HTERT RPE-1 (cell line): Measurements from ENCODE around the gene TGM1.
"Not testable (repeated sequence)": the region's sequence is repeated elsewhere in the genome, so short reads cannot be mapped to it uniquely, and the experiment has no call there.

ENCODE experiments used
- in situ Hi-C: fragments of 300-500 bp; cut with MboI; formaldehyde crosslinking; loops from 4 replicates; pipeline ENCODE4 v1.14.3; 2020; ENCODE audit warnings: low sequenced_read_pairs

The TGM1 gene

DNA sequence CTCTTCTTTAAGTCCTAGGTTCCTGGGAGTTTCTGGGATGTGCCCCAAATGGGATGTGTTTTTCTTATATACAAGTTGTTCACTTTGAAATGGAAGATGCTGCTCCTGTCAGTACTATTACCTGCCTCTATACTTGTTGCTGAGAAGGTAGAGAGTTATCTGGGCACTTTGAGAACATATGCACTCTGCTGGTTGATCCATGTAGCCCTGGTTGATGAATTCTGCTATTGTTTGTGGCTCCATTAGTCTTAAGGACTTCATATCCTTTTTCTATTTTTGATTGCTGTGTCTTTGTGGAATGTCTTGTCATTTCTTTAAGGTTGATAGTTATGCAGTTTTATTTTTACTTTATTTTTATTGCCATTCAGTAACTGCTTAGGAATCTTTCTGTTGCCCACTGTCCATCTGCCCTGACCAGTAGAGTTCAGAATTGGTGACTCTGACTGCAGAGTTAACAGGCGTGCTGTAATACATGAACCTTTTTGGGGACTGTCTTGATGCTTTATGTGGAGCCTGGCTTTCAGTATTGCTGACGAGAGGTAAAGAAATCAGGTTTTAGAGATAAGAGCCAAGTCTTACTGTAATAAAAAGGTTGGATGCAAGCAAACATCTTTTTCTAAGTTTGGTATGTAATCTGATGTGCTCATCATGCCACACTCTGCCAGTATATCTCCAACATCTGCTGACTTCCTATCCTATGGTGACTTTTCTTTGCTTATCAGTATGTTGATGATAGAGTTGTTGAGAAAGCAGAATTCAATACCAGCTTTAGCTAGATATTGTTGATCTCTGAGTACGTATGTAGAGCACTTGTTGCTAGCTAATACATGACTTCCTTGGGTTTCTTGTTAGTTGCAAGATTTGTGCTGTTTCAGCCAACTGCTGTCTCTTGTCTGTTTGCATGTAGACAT lies 28.6 kb downstream of the TGM1 start:
- in situ Hi-C loops = no loop called here

DNA sequence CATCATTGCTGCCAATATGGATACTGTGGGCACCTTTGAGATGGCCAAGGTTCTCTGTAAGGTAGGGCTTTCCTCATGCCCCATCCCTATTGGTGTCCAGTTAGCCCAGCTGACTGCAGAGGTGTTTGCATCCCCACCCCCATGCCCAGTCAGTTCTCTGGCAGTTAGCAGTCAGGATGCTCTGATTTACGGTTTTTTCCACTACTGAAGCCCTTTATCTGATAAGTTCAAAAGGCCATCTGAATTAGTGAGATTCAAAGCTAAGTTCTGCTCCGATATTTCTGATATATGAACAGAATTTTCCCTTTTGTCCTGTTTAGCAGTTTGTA lies 29.5 kb downstream of the TGM1 start:
- in situ Hi-C loops = no loop called here

DNA sequence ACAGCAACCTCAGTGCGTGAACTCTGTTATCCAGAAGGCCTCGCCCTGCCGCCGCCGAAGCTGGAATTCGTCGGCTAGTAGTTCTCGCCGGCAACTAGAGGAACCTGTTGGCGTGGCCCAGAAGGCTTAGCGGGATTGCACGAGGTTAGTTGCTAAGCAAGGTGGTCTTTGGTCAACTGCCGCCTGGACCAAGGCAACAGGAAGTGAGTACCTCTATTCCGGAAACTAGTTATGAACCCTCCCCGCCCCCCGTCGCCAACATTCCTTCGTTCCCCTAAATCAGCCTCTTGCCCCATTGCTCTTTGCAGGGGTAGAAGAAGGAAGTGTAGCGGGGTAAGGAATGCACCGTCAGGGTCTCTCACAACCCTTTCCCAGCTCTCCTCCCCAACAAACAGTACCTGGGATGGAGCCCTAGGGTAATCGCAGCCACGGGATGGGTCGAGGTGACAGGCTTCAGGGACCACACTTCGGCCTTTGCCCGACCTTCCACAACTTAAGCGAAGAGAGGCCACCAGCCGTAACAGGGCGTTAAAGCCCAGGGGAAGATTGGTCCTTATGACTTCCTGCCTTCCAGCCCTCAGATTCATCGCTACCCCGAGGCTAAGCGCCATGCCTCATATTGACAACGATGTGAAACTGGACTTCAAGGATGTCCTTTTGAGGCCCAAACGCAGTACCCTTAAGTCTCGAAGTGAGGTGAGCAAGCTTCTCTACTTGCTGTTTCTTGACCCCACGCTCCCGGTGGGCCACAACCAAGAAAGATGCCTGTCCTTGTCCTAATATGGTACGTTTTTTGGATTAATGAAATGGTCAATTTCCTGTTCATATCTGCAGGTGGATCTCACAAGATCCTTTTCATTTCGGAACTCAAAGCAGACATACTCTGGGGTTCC lies 30.1 kb downstream of the TGM1 start, which contains the start of gene GMPR2:
GMPR2 (plus strand) TSS at position 285 of the 893 bp plus-strand sequence; CDS start at position 610, 325 bp downstream.
- in situ Hi-C loops = no loop called here

DNA sequence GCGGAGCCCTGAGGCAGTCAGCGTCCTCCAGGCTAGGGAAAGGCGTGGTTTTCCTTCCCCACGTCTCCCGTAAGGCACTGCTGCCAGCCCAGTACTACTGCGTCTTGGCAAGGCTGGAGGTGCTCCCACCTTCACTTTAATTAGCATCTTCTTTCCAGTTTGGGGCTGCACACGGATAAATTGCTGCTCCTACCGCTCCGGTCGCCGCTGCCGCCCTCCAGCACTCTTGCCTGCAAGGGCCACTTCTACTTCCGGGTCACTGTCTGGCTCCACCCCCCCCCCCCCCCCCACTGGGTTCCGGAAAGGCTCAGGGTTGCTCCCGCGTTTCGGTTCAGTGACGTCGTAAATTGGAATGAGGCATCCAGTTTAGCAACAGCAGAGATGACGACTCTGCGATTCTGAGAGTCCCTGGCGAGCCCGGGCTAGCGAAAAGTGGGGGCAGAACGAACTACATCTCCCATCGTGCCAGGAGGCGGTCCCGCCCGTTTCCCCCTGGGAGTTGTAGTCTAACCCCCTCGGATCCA lies 30.8 kb downstream of the TGM1 start, which contains the start of gene NEDD8:
NEDD8 (minus strand) TSS at position 247 of the 524 bp plus-strand sequence; CDS start at position 147, 100 bp downstream.
- in situ Hi-C loops = no loop called here

DNA sequence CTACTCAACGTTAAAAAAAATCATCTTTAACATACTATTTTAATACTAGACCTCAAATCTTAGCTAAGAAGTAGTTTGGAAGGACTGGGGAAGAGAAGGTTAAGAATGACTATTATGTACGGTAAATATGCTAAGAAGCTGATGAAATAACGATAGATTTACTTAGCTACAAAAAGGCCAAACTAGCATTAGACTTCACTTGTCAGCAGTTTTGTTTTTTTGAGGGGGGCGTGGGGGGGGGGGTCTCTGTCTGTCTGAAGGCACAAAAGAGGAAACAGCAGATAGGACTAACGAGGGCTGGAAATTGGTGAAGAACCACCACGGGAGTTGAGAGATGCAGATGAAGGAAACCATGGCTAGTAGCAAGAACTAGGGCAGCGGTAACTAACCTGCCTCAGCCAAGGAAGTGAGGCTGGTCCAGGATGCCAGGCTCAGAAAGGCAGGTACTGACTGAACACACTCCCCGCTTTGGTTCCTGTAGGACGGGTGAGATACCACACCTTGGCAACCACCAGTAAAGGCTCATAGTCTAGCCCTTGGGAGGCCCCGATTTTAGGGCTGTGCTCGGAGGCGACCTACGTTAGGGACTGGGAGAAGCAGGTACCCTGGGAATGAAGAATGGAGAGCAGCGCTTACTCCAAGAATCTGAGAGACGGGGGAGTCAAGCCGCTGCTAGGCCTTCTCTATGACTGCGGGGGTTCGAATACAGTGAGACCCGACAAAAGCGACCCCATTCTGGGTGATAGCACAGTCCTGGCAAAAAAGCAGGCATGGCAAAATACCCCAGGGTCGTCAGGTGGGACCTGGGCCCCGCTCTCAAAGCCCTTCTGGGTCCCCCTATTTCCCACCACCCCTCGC lies 31.5 kb downstream of the TGM1 start:
- in situ Hi-C loops = no loop called here

- in situ Hi-C loops = no loop called here
Observed at GRCh38 chr14:24228902-24229301, 34.1 kb downstream of the TGM1 start.

DNA sequence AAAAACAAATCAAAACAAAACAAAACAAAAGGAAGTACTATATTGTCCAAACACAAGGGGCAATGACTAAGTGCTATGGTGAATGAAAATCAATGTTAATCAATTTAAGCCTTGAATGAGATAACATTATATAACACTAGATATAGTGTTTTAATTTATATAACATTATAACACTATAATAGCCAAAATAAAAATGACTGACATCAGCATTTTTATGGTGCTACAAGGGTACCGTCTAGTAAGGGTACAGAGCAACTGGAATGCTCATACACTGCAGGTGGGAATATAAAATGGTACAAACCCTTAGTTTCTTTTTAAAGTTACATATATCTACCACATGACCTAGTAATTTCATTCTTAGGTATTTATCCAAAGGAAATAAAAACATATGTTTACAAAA lies 36.5 kb downstream of the TGM1 start:
- in situ Hi-C loops = no loop called here

- in situ Hi-C loops = no loop called here
Observed at GRCh38 chr14:24224618-24225071, 38.3 kb downstream of the TGM1 start.

GRCh38 chr14:24222987-24223386 lies 40.0 kb downstream of the TGM1 start:
- in situ Hi-C loops = not testable (repeated sequence)

DNA sequence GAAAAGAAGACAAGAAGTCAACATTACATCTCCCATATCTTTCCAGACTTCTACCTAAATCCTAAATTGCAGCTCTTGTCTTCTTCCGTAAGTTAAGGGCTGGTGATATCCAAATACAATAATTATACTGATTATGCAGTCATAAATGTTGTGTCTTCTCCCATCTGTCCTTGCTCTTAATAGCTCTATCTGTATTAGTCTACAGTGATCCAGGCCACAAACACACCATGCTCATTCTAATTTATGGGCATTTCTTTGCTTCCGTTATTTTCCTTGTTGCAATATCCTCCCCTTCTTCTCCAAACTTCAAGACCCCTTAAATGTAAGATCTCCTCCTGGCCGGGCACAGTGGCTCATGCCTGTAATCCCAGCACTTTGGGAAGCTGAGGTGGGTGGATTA lies 43.5 kb downstream of the TGM1 start:
- in situ Hi-C loops = no loop called here

DNA sequence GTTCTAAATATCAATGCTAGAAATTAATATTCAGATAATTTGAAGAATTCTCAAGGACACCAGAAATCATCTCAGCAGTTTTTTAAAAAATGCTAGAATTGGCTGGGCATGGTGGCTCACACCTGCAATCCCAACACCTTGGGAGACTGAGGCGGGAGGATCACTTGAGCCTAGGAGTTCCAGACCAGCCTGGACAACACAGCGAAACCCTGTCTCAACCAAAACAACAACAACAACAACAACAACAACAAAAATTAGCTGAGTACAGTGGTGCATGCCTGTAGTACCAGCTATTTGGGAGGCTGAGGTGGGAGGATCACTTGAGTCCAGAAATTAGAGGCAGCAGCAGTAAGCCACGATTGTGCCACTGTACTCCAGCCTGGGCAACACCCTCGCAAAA lies 43.9 kb downstream of the TGM1 start:
- in situ Hi-C loops = no loop called here

DNA sequence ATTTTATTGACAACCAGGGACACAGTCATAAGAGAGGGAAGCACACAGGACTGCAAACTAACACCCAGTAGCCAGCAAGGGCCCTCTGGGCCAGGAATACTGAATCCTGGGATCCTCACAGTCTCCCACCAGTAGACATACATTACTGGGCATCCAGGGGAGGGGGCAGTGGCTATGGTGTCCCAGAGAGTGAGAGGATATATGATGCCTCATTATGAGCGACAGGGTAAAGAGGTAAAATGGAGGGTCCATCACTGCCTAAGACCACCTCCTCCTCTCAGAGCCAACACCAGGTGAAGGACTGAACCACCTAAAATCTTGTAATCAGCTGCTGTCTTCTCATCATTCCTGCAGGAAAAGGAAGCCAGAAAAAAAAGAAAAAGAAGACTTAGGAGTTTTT lies 46.1 kb downstream of the TGM1 start:
- in situ Hi-C loops = not testable (repeated sequence)

DNA sequence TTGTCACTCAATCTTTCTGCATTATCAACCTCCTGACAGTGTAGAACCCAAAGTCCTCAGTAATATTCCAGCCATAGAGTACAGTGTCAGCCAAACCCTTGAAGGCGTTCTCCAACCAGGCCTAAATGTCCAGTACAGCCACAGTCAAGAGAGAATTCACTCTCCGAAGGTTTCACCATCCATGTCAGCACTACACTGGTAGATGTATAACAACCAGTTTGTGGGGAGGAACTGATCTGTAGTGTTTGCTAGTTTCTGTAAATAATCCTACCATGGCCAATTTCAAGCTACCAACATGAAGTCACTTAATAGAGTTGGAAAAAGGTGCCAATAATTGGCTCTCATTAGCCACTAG lies 46.7 kb downstream of the TGM1 start:
- in situ Hi-C loops = no loop called here

DNA sequence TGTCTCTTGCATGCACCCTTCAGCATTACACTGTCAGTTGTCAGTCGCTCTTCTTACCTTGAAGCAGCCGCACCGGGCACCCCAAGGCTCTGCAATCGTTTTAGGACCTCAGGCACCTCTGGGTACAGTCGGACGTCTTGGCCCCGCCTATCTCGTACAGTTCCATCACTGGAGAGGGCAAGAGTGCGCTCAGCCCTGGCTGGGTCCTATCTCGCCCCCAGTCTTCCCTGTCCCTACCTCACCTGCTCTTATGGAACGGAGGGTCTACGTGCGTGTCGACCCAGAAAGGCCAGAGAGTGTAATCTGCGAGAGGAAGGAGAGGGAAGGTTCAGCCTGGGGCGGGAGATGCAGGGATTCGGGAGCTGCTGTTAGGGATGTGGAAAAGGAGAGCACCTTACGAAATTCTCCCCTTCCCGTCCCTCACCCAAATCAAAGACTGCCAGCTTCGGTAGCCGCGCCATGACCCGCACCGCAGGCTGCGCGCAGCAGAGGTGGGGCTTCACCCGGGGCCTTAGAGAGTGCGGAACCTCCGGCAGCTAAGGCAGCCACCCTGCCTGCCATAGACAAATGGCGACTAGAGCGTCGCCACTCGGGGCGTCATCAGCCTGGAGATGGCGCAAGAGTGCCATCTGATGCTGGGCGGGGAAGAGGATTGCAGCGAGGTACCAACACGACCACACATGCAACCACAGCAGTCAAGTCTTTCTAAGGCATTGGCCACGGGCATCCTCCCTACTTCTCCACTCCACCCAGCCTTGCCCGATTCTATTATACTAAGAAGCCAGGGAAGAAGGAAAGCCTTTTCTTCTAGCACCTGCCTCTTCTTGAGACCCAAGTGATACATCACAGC lies 47.3 kb downstream of the TGM1 start, which contains the start of gene MDP1:
MDP1 (minus strand) TSS at position 572 of the 850 bp plus-strand sequence; CDS start at position 461, 111 bp downstream.
- in situ Hi-C loops = no loop called here

- in situ Hi-C loops = no loop called here
Observed at GRCh38 chr14:24213866-24214662, 48.9 kb downstream of the TGM1 start.

DNA sequence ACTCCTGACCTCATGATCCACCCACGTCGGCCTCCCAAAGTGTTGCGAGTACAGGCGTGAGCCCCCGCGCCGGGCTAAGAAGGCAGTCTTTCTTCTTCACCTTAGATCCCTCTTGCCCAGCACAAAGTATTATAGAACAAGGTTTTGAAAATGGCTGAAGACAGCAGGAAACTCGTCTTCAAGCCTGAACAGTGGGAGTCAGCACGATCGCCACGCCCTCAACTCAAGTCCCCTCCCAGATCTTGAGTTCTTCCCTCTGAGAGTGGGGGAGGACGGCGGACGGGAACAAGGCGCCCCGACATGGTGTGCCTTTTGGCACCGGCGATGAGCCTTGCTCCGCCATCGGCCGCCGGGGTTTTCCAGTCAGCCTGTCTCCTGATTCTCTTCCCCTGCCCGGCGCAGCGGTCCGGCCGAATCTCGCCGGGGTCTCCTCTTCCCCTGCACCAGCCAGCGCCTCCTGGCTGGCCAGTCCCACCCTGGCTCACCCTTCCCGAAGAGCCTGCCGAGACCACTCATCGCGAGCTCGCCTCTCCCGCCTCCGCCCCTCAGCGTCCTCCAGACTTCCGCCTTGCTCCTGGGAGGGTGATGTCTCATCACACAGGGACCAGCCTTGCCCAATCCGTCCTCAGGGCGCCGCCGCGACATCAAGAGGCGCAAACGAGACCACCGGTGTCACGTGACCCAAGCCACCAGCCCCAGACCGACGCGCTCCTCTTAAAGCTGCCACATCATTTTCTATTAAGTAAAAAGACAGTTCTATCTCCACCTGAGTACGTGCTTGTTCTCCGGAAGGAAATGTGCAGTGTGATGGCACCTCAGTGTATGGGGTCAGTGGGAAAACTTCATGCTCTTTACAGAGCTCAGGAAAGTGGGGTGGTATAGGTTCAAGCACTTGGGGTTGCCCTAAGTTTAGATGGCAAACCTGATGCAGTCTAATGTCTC lies 49.8 kb downstream of the TGM1 start, which contains the start of gene CHMP4A:
CHMP4A (minus strand) TSS at position 565 of the 942 bp plus-strand sequence; CDS start at position 516, 49 bp downstream.
- in situ Hi-C loops = no loop called here

- in situ Hi-C loops = no loop called here
Observed at GRCh38 chr14:24211311-24211710, 51.7 kb downstream of the TGM1 start.
